ENCODE data around the gene SLC2A3.

DNA sequence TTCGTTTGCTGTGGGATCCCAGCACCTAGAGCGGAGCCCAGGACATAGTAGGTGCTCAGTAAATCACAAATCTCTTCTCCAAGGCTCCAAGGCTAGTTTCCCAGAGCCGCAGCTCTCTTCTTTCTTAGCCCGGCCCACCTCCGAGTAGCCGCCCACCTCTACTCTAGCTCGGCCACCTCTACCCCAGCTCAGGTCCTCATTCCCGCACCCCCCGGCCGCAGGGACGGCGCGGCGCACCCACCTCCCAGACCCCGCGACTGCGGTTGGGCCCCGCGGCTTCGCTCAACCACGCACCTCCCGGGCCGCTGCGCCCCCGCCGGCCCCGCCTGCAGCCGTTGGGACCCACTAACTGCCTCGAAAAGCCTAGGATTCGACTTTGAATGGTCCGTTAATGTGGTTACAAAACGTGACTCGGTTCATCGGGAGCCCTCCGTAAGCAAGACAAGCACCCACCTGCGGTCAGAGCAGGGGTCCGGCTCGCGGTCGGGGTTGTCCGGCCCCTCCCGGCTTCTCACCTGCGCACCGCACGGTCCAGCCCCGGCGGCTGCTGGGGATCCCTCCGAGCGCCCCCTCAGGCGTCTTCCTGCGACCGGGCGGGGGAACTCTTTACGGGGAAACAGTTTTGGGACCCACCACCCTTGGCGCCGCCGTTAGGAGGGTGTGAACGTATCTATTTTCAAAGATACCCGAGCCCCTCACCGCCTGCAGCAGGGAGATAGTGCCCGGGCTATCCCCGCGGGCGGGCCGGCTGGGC lies 63.2 kb downstream of the SLC2A3 start, which contains the start of gene SLC2A14:
- TF ChIP-seq, protein P1, sequence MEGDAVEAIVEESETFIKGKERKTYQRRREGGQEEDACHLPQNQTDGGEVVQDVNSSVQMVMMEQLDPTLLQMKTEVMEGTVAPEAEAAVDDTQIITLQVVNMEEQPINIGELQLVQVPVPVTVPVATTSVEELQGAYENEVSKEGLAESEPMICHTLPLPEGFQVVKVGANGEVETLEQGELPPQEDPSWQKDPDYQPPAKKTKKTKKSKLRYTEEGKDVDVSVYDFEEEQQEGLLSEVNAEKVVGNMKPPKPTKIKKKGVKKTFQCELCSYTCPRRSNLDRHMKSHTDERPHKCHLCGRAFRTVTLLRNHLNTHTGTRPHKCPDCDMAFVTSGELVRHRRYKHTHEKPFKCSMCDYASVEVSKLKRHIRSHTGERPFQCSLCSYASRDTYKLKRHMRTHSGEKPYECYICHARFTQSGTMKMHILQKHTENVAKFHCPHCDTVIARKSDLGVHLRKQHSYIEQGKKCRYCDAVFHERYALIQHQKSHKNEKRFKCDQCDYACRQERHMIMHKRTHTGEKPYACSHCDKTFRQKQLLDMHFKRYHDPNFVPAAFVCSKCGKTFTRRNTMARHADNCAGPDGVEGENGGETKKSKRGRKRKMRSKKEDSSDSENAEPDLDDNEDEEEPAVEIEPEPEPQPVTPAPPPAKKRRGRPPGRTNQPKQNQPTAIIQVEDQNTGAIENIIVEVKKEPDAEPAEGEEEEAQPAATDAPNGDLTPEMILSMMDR (IDR thresholded peaks at IDR 0.05): no peak
- no peak for TF ChIP-seq ZFX (IDR thresholded peaks at IDR 0.05; ENCODE audit: borderline replicate concordance)
